Measurements from ENCODE around the gene VPS41.

GRCh38 chr7:38839851-38840250 is 69.1 kb downstream of the VPS41 start:
- TF ChIP-seq ZBTB33 (IDR thresholded peaks at IDR 0.05; ENCODE audit: borderline replicate concordance, low read depth): no peak
- TF ChIP-seq RAD21 (IDR thresholded peaks at IDR 0.05; ENCODE audit: low read length): no peak
- no peak for TF ChIP-seq GABPA (IDR thresholded peaks at IDR 0.05; ENCODE audit: low read depth)
- no peak for TF ChIP-seq CTCF (IDR thresholded peaks at IDR 0.05)
- no peak for TF ChIP-seq EP300 (IDR thresholded peaks at IDR 0.05; ENCODE audit: borderline replicate concordance in 1 of 2, low read depth in 1 of 2, low read length in 1 of 2)
- no peak for TF ChIP-seq MAX (IDR thresholded peaks at IDR 0.05; ENCODE audit: low read depth)
- no peak for TF ChIP-seq POLR2AphosphoS5 (IDR thresholded peaks at IDR 0.05; ENCODE audit: low read depth, low read length)
- TF ChIP-seq PBX3 (IDR thresholded peaks at IDR 0.05): no peak
- no peak for TF ChIP-seq USF2 (IDR thresholded peaks at IDR 0.05; ENCODE audit: borderline replicate concordance, low read depth, low read length)
